ENCODE results near the gene AGPAT4. TPM values are rescaled to one million over a fixed set of nuclear protein-coding genes. Genes with fewer than 3 reads are reported as not detected.

The AGPAT4 gene
- polyA plus RNA-seq, 1 experiment: 3.7 TPM

DNA sequence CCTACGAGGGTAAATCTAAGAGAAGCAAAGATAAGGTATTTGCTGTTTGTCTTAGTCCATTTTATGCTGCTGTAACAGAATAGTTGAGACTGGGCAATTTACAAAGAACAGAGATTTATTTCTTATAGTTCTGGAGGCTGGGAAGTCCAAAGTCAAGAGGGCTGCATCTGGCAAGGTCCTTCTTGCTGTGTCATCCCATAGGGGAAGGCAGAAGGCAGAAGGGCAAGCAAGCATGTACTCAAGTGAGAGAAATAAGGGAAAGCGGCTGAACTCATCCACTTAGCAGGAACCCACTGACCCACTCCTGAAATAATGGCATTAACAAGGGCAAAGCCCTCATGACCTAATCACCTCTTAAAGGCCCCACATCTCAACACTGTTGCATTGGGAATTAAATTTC, 102.7 kb downstream of the AGPAT4 start:
- ChIA-PET POLR2A (no interaction called here), CTCF (no interaction called here)

DNA sequence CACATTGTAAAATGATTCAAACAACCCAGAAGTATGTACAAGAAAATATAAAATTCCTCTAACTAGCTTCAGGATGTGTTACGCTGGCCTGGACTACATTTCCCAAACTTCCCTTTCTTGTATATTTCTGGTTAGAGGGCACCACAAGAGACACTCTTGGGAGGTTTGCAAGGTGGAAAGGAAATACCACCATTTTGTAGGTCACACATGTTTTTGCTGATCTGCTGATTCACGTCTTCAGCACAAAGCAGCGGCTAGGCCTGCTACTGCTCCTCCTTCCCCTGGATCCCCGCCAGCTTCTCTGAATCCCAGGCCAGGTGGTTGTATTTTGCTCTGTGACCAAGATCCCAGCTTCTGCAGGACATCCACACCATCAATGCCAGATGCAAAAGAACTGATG, 104.2 kb downstream of the AGPAT4 start:
- TF ChIP-seq CTCF (IDR thresholded peaks at IDR 0.05; ENCODE audit: insufficient read depth, low read depth, low read length): no peak
- H3K36me3 ChIP-seq (ENCODE audit: control insufficient read depth, insufficient read depth, low read length): no peaks in the 10 kb centered on the region
- CTCF ChIA-PET: no interaction called here
- DNase-seq (ENCODE audit: low read depth): no peak
- no peaks in the 10 kb centered on the region for H3K27me3 ChIP-seq (ENCODE audit: control insufficient read depth, insufficient read depth, low read length)
- POLR2A ChIA-PET: no interaction called here
- no peak overlapping the region for H3K4me3 ChIP-seq (ENCODE audit: low read depth, low read length)

More for the DNA sequence above, 102.7 kb downstream of the AGPAT4 start:
- Histone ChIP-seq H3K27me3 (ENCODE audit: control insufficient read depth, insufficient read depth, low read length) (no peaks in the 10 kb centered on the region), H3K4me3 (ENCODE audit: low read depth, low read length) (no peak overlapping the region), H3K36me3 (ENCODE audit: control insufficient read depth, insufficient read depth, low read length) (no peaks in the 10 kb centered on the region)
- no peak for DNase-seq (ENCODE audit: low read depth)
- no peak for TF ChIP-seq CTCF (IDR thresholded peaks at IDR 0.05; ENCODE audit: insufficient read depth, low read depth, low read length)

GRCh38 chr6:161169035-161169434, 104.8 kb downstream of the AGPAT4 start:
- POLR2A ChIA-PET: no interaction called here
- CTCF ChIA-PET: interaction anchor here (1.0 kb wide), 1 partner anchor 202 kb away, joined by 3 read pairs; no protein-coding TSS in a partner anchor
- DNase-seq (ENCODE audit: low read depth): no peak
- H3K27me3 ChIP-seq (ENCODE audit: control insufficient read depth, insufficient read depth, low read length): no peaks in the 10 kb centered on the region
- H3K4me3 ChIP-seq (ENCODE audit: low read depth, low read length): no peak overlapping the region
- no peak for TF ChIP-seq CTCF (IDR thresholded peaks at IDR 0.05; ENCODE audit: insufficient read depth, low read depth, low read length)
- H3K36me3 ChIP-seq (ENCODE audit: control insufficient read depth, insufficient read depth, low read length): no peaks in the 10 kb centered on the region

GRCh38 chr6:161168281-161168891, 105.5 kb downstream of the AGPAT4 start:
- peak; percentile 55 for DNase-seq (ENCODE audit: low read depth)
- Histone ChIP-seq H3K27me3 (ENCODE audit: control insufficient read depth, insufficient read depth, low read length) (no peaks in the 10 kb centered on the region; the same call in 1 of the 2 replicates), H3K4me3 (ENCODE audit: low read depth, low read length) (no peak overlapping the region), H3K36me3 (ENCODE audit: control insufficient read depth, insufficient read depth, low read length) (no peaks in the 10 kb centered on the region)
- no peak for TF ChIP-seq CTCF (IDR thresholded peaks at IDR 0.05; ENCODE audit: insufficient read depth, low read depth, low read length)
- ChIA-PET POLR2A (no interaction called here), CTCF (interaction anchor here (1.0 kb wide), 2 partner anchors 11 to 202 kb away, joined by 3 read pairs; no protein-coding TSS in a partner anchor)

- DNase-seq (ENCODE audit: low read depth): no peak
- Histone ChIP-seq H3K4me3 (ENCODE audit: low read depth, low read length) (no peak overlapping the region), H3K36me3 (ENCODE audit: control insufficient read depth, insufficient read depth, low read length) (no peaks in the 10 kb centered on the region), H3K27me3 (ENCODE audit: control insufficient read depth, insufficient read depth, low read length) (no peaks in the 10 kb centered on the region; the same call in 1 of the 2 replicates)
- ChIA-PET POLR2A (no interaction called here), CTCF (no interaction called here)
- no peak for TF ChIP-seq CTCF (IDR thresholded peaks at IDR 0.05; ENCODE audit: insufficient read depth, low read depth, low read length)
Measured at GRCh38 chr6:161166677-161167076, 107.2 kb downstream of the AGPAT4 start.
